HG03378 (cell line): ENCODE results near the gene ARRB1.

Experiments used
- ATAC-seq: cut with Tn5 transposase; IDR thresholded peaks from one replicate; pipeline ENCODE4 v1.9.1; 2021; ENCODE audit warnings: mild to moderate bottlenecking, moderate library complexity; ENCODE audit not compliant: unreplicated experiment

Gene ARRB1

DNA sequence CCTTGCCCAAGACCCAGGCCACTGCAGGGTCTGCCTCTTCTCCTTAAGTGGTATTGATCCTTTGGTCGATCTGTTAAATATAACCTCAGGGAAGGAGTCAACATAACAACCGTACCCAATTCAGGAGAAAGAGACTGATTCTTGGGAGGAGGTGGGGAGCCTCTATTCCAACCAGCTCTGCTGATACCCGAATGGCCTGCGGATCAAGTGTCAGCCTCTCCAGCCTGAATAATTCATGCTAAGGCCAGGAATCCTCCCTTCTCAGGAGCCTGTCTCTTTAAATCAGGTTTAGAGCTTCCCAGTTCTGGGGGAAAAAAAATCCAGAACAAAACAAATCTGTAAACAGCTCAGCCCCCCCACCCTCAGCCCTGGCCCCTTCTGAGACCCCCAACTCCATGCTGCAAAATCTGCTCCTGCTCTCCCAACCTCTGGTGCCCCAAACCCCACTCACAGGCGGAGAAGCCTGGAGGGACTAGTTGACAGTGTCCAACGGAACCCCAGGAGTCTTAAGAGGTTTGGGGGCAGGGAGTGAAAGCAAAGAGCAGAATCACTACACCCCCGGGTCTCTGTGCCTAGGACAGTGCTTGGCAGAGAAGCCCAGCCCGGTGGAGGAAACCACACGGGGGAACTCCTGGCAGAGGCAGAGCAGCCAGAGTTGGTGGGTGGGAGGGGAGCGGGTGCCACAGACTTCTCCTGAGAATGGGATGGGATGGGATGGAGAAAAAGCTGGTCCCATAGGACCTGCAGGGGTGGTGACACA, 111.8 kb downstream of the ARRB1 start:
- no peak for ATAC-seq

DNA sequence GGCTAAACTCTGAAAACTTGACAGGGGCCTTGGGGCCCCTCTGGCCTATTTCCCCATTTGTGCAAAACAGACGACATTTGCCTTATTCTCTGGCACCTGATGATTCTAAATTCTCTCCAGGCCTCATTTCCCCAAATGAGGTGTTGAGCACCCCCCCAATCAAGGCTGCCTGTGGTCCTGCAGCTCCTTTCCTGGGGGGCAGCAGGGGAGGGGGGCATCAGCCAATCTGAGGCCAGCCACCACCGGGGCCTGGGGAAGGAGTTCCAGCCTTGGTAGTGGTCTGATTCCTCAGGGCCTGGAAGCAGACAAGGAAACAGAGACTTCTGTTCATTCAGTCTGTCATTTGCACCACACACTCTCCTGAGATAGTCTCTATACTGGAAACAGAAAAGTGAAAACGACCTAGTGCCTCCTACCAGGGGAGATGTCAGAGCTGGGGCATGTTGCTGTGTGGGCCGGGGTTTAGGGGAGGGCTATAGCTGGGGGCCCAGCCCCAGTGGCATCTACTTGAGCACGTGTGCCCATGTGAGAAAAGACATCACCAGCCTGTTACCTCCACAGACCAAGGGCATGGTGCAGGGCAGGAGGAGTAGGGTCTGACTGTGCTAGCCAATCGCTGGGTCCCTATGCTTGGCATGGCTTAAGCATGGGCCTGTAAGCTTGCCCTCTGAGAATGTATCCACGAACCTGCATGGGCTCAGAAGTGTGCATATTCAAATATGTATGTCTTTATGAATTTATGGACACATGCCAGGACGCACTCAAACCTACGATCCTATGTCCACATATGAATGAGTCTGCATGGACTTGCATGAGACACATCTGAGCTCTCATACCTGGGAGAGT, 112.6 kb downstream of the ARRB1 start:
- ATAC-seq, result no peak

DNA sequence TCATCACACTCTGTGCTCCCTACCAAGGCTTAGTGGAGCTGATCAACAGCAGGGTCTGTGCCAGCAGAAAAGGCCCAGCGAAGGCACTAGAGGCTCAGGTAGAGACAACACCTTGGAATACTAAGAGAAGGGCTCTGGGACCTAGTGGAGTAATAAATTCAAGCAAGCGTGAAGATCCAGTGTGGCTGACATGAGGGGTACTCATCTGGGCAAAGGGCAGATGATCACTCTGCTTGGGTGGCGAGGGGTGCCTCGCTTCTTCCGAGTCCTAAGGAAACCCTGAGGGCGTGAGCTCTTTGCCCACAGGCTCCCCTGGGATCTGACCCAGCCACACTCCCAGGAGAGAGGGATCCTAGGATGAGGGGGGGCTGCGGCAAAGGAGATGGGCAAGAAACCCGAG, 114.4 kb downstream of the ARRB1 start:
- no peak for ATAC-seq

DNA sequence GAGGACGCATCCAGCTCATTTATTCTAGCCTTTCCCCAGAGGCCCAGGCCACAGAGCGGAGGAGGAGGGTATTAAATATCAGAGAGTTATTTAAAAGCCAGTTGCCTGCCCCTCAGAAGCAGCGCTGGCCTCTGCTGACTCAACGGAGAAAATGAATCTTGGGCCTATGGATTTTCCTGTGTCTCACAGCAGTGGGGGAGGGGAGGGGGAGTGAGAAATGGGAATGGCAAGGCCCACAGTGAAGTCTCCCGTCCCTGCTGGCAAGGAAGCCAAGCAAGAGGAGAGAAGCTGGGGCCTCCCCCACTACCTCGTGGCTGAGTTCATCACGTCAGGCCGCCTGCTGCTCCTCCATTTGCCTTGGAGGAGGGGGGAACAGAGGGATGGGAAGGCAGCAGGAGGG, 115.4 kb downstream of the ARRB1 start:
- ATAC-seq, result no peak

DNA sequence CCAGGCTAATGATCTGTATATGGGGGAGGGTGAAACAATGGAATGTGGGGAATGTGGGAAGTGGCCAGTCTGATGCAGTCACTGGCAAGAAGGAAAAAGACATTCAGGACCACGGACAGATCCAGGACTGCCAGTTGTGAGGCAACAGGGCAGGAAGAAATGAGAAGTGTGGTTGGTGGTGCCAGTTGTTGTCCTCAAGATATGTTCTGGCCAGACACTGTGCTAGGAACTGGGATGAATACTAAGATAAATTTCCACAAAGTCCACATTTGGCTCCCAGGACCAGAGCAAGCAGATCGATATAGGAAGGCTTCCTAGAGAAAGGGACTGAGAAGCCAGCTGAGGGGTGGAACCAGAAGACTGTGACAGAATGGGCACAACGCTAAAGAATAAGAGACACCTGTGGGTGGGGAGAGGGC, 117.7 kb downstream of the ARRB1 start:
- ATAC-seq, result no peak

- ATAC-seq, result no peak
Observed at GRCh38 chr11:75230621-75231020, 120.8 kb downstream of the ARRB1 start.

- ATAC-seq, result no peak
Observed at GRCh38 chr11:75229466-75229865, 122.0 kb downstream of the ARRB1 start.

GRCh38 chr11:75225794-75226193, 125.7 kb downstream of the ARRB1 start:
- ATAC-seq, result no peak

- no peak for ATAC-seq
Observed at GRCh38 chr11:75223954-75224643, 127.4 kb downstream of the ARRB1 start.

GRCh38 chr11:75219869-75220268, 131.6 kb downstream of the ARRB1 start:
- ATAC-seq, result no peak

DNA sequence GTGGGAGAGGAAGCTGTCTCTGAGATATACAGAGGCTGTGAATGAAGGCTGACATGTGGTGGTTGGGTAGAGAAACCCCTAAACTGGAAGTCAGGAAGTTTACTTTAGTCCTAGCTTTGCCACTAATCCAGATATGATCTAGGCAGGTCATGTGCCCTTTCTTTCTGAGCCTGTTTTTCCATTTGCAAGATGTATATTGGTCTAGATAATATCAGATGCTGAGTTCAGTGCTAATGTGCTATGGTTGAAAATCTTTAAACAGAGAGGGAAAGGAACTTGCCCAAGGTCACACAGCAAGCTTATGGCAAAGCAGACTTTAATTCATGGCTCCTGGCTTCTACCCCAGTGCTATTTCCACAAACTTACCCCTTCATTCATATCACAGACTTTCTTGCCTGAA, 136.6 kb downstream of the ARRB1 start:
- ATAC-seq, result no peak

DNA sequence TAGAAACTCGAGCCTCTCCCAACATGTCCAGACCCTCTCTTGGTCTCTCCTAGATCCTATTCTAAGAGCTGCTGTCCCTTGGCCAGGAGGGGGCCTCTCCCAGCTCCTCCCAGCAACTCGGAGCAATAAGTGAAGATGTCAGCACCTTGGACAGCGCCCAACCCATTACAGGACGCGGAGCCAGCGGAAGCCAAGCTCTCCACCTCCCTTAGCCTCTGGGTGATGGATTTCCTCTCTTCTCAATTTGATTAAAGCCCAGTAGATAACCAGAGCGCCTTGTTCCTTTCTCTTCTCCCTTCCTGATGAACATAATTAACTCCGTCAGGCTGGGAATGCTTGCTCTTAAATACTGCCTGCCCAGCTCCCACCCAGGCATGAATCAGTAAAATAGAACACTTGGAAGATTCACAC, 137.0 kb downstream of the ARRB1 start:
- ATAC-seq, result no peak
